GM23248 (cell line): ENCODE results near the gene IZUMO4. TPM values are rescaled to one million over a fixed set of nuclear protein-coding genes. Genes with fewer than 3 reads are reported as not detected.

Experiments used
- DNase-seq: peaks from one replicate; pipeline ENCODE4 v3.0.0-alpha.2; 2015
- H2AFZ ChIP-seq: fragments of 200-600 bp; sonication (generic); 2 replicates; pipeline ENCODE4 v1.6.1; 2016; ENCODE audit warnings: antibody characterized with exemption
- H3F3A ChIP-seq: fragments of 200-600 bp; sonication (generic); 2 replicates; pipeline ENCODE4 v1.6.1; 2016; ENCODE audit warnings: mild to moderate bottlenecking, antibody characterized with exemption, mixed run types; ENCODE audit not compliant: insufficient read depth
- H3K27ac ChIP-seq: fragments of 200-600 bp; sonication (generic); 2 replicates; pipeline ENCODE4 v1.5.1; 2016; ENCODE audit warnings: mild to moderate bottlenecking
- H3K27me3 ChIP-seq: fragments of 200-600 bp; sonication (generic); replicated peaks from 2 replicates; pipeline ENCODE4 v1.6.1; 2016; ENCODE audit warnings: mild to moderate bottlenecking; ENCODE audit not compliant: insufficient read depth
- H3K36me3 ChIP-seq: fragments of 200-600 bp; sonication (generic); 2 replicates; pipeline ENCODE4 v1.6.1; 2016; ENCODE audit warnings: low read depth, mild to moderate bottlenecking
- H3K4me1 ChIP-seq: fragments of 200-600 bp; sonication (generic); 2 replicates; pipeline ENCODE4 v1.6.1; 2016; ENCODE audit warnings: mild to moderate bottlenecking; ENCODE audit not compliant: insufficient read depth
- H3K4me2 ChIP-seq: fragments of 200-600 bp; sonication (generic); one replicate; pipeline ENCODE4 v1.6.1; 2016; ENCODE audit warnings: mild to moderate bottlenecking; ENCODE audit not compliant: unreplicated experiment
- H3K4me3 ChIP-seq: fragments of 200-600 bp; sonication (generic); 2 replicates; pipeline ENCODE4 v1.5.1; 2016; ENCODE audit warnings: mild to moderate bottlenecking
- H3K79me2 ChIP-seq: fragments of 200-600 bp; sonication (generic); 2 replicates; pipeline ENCODE4 v1.6.1; 2016; ENCODE audit warnings: mild to moderate bottlenecking; ENCODE audit not compliant: insufficient read depth
- H3K9ac ChIP-seq: fragments of 200-600 bp; sonication (generic); 2 replicates; pipeline ENCODE4 v1.6.1; 2016; ENCODE audit warnings: mild to moderate bottlenecking
- H3K9me2 ChIP-seq: fragments of 200-600 bp; sonication (generic); 2 replicates; pipeline ENCODE4 v1.6.1; 2016; ENCODE audit warnings: mixed run types, mild to moderate bottlenecking, moderate library complexity; ENCODE audit not compliant: insufficient read depth
- H3K9me3 ChIP-seq: fragments of 200-600 bp; sonication (generic); one replicate; pipeline ENCODE4 v1.6.1; 2017; ENCODE audit warnings: low read depth
- H4K20me1 ChIP-seq: fragments of 200-600 bp; sonication (generic); 2 replicates; pipeline ENCODE4 v1.6.0; 2016; ENCODE audit not compliant: insufficient read depth
- EZH2 ChIP-seq: fragments of 200-600 bp; sonication (generic); IDR thresholded peaks from 2 replicates; pipeline ENCODE4 v1.6.1; 2018; ENCODE audit warnings: antibody characterized with exemption, mild to moderate bottlenecking; ENCODE audit not compliant: insufficient read depth, poor library complexity, severe bottlenecking
- EZH2phosphoT487 ChIP-seq: fragments of 200-600 bp; sonication (generic); IDR thresholded peaks from 2 replicates; pipeline ENCODE4 v1.6.1; 2018; ENCODE audit warnings: antibody characterized with exemption, moderate library complexity, mild to moderate bottlenecking, low read depth; ENCODE audit not compliant: insufficient read depth
- WGBS, 2 experiments: methylation state at CpG; one replicate each; pipeline ENCODE4 v1.1.6; 2015 to 2017; ENCODE audit warnings: low lambda C conversion rate in 2 of 2, low coverage in 1 of 2; ENCODE audit errors: missing lambda C conversion rate in 2 of 2; 5-methylcytosine and 5-hydroxymethylcytosine counted together
- in situ Hi-C: fragments of 300-500 bp; cut with MboI; formaldehyde crosslinking; loops from 2 replicates; pipeline ENCODE4 v1.15.0; 2020
- polyA plus RNA-seq: library from polyadenylated mRNA; unstranded; fragments of >200 nt; fragmentation: Nextera tagmentation; extraction: Ambion mirVana; gene quantifications from 2 replicates; pipeline ENCODE4 v1.2.1, GENCODE V29; 2016
- total RNA-seq: library from RNA; depleted of rRNA; stranded (reverse); fragments of >200 nt; shearing (Covaris generic); gene quantifications from 2 replicates; pipeline ENCODE4 v1.2.3, GENCODE V29; 2014

IZUMO4 gene
- total and polyA plus RNA-seq, 2 experiments from 2014 or later, result 0.89 to 1.6 TPM

DNA sequence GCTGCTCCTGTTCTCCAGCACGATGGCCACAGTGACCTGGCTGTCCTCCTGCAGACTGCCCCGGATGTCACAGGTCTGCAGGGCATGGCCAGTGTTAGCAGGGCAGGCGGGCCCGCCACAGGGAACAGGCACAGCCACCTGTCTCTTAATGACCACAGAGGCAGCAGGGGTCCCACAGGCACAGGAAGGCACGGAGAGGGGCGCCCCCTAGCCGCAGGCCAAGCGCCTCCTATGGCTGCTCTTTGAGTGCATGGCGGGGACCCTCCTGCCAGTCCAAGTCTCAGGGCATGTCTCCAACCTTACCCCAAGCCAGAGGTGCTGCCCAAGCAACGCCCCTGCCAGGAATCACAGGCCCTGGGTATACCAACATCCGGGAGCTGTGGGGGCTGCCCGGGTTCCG lies 14.1 kb downstream of the IZUMO4 start:
- Histone ChIP-seq H3K79me2 (peaks cover 7% of the 10 kb centered on the region; the same call in 1 of the 2 replicates), H3K27me3 (no peaks in the 10 kb centered on the region), H3K4me2 (no peak overlapping the region), H3K9ac (no peak overlapping the region), H2AFZ (no peak overlapping the region), H4K20me1 (no peaks in the 10 kb centered on the region), H3K9me3 (no peaks in the 10 kb centered on the region), H3K27ac (no peak overlapping the region), H3K36me3 (peaks cover 9% of the 10 kb centered on the region), H3K4me3 (no peak overlapping the region), H3K9me2 (no peaks in the 10 kb centered on the region), H3F3A (no peaks in the 10 kb centered on the region), H3K4me1 (peaks cover 4% of the 10 kb centered on the region; the same call in 1 of the 2 replicates)
- in situ Hi-C loops, result no loop called here
- 92 to 93% methylated on average over 12 to 13 of the region's 13 CpGs for WGBS, 2 experiments
- no peak for TF ChIP-seq EZH2
- TF ChIP-seq EZH2phosphoT487, result no peak
- DNase-seq, result no peak

DNA sequence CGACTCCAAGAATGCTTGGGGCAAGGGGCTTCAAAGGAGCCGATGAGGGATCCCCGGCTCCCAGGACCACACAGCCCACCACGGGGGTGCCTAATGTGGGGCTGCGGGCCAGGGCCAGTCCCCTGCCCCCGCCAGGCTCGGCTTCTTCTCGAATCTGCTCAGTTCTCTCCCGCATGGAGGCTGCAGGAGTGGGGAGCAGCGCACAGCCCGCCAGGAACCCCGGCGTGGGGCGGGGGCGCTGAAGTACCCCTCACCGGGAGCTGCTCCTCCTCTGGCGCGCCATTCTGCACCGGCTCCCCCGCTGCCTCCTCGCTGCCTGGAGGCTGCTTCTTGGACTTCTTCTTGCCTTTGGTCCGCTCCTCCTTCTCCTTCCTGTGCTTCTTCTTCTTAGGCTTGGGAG lies 14.7 kb downstream of the IZUMO4 start:
- H3K4me3 ChIP-seq, result no peak overlapping the region
- 0 out of 2 replicates have a peak, but pooled peaks cover 3% of the 10 kb centered on the region for H3K79me2 ChIP-seq
- no peaks in the 10 kb centered on the region for H3F3A ChIP-seq
- no peak overlapping the region for H3K27ac ChIP-seq
- no peaks in the 10 kb centered on the region for H3K9me3 ChIP-seq
- DNase-seq, result no peak
- peaks cover 9% of the 10 kb centered on the region for H3K36me3 ChIP-seq
- H3K4me1 ChIP-seq, result peaks cover 4% of the 10 kb centered on the region; the same call in 1 of the 2 replicates
- no peak overlapping the region for H3K4me2 ChIP-seq
- no peaks in the 10 kb centered on the region for H3K9me2 ChIP-seq
- in situ Hi-C loops, result no loop called here
- no peaks in the 10 kb centered on the region for H4K20me1 ChIP-seq
- no peak overlapping the region for H2AFZ ChIP-seq
- no peaks in the 10 kb centered on the region for H3K27me3 ChIP-seq
- 91 to 93% methylated on average over 22 of the region's 22 CpGs for WGBS, 2 experiments
- TF ChIP-seq EZH2 (no peak), EZH2phosphoT487 (no peak)
- H3K9ac ChIP-seq, result no peak overlapping the region

DNA sequence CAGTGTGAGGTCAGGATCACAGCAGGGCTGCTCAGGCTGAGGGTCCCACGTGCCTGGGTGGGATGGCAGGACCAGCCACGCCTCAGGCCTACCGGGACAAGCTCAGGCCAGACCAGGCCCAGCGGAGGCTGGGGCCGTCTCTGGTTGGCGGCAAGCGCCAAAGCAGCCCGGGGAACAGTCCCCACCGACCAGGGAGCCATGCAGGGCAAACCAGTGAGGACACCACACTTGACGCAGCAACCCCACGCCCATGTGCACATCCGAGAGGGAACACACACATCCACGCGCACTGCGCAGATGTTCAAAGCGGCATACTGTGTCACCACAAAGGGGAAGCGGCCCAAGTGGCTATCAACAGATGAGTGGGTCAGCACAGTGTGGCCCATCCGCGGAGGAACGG lies 15.2 kb downstream of the IZUMO4 start:
- peaks cover 9% of the 10 kb centered on the region for H3K36me3 ChIP-seq
- no peaks in the 10 kb centered on the region for H3K9me3 ChIP-seq
- no peak overlapping the region for H3K4me2 ChIP-seq
- H2AFZ ChIP-seq, result no peak overlapping the region
- 90 to 92% methylated on average over 20 of the region's 20 CpGs for WGBS, 2 experiments
- H3F3A ChIP-seq, result no peaks in the 10 kb centered on the region
- 0 out of 2 replicates have a peak, but pooled peaks cover 3% of the 10 kb centered on the region for H3K79me2 ChIP-seq
- no peak overlapping the region for H3K4me3 ChIP-seq
- H3K9me2 ChIP-seq, result no peaks in the 10 kb centered on the region
- no peak for TF ChIP-seq EZH2
- no peak for TF ChIP-seq EZH2phosphoT487
- in situ Hi-C loops, result no loop called here
- DNase-seq, result no peak
- H3K9ac ChIP-seq, result no peak overlapping the region
- H4K20me1 ChIP-seq, result no peaks in the 10 kb centered on the region
- no peaks in the 10 kb centered on the region for H3K27me3 ChIP-seq
- no peak overlapping the region for H3K27ac ChIP-seq
- peaks cover 4% of the 10 kb centered on the region; the same call in 1 of the 2 replicates for H3K4me1 ChIP-seq

DNA sequence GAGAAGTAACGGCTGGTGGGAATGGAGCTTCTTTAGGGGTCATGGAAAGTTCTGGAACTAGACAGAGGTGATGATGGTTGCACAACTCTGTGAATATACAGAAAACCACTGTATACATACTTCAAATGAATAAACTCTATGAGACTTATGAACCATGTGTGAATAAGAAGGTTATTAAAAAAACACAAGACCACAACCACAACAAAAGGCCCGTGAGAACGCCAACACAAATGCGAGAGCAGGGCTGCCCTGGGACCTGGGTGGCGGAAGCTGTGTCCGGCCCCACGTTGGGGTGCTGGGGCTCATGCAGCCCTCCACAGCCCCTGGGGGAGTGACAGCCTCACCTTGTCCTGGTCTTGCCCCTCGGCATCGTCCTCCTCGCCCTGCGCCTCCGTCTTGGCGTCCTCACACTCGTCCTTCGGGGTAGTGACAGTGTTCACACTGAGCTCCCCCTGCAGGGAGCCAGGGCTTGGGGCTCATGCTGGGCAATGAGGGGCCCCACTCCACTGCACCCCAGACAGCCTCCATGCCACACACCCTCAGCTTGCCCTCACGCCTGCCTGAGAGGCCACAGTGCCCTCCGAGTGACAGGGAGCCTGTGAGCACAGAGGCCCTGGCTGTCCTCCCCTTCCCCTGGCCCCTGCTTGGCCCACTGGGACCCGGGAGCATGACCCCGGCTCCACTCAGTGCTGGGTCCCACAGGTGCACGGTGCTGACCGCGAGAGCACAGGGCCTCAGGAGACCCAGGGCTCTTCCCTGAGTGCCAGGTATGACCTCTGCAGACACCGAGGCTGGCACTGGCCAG lies 16.0 kb downstream of the IZUMO4 start:
- H3K4me3 ChIP-seq, result no peak overlapping the region
- H3F3A ChIP-seq, result no peaks in the 10 kb centered on the region
- H3K9ac ChIP-seq, result no peak overlapping the region
- H3K27ac ChIP-seq, result no peak overlapping the region
- no peak for DNase-seq
- 0 out of 2 replicates have a peak, but pooled peaks cover 3% of the 10 kb centered on the region for H3K79me2 ChIP-seq
- peaks cover 9% of the 10 kb centered on the region for H3K36me3 ChIP-seq
- H4K20me1 ChIP-seq, result no peaks in the 10 kb centered on the region
- 84 to 85% methylated on average over 21 to 23 of the region's 23 CpGs for WGBS, 2 experiments
- TF ChIP-seq EZH2phosphoT487 (no peak), EZH2 (no peak)
- peaks cover 4% of the 10 kb centered on the region; the same call in 1 of the 2 replicates for H3K4me1 ChIP-seq
- H3K9me2 ChIP-seq, result no peaks in the 10 kb centered on the region
- no peaks in the 10 kb centered on the region for H3K9me3 ChIP-seq
- H2AFZ ChIP-seq, result no peak overlapping the region
- in situ Hi-C loops, result no loop called here
- H3K27me3 ChIP-seq, result no peaks in the 10 kb centered on the region
- H3K4me2 ChIP-seq, result no peak overlapping the region
